A549 (cell line): ENCODE data around the gene EYA2. TPM values are rescaled to one million over a fixed set of nuclear protein-coding genes. Genes with fewer than 3 reads are reported as not detected.

Source experiments
- ATAC-seq, 2 experiments: fragments of 200-7000 bp in 1 of 2; fragments of >200 bp in 1 of 2; cut with Nextera tagmentation in 1 of 2; cut with Tn5 transposase in 1 of 2; 3 replicates each; pipeline versions ENCODE4 v1.8.0 to v1.9.1; 2018 to 2020; ENCODE audit warnings: mild to moderate bottlenecking in 1 of 2, moderate library complexity in 1 of 2
- CTCF ChIA-PET: fragments of 300-600 bp; sonication (Branson Sonifier 250); formaldehyde crosslinking; extraction: SDS; loops from one replicate; lab custom pipeline; 2021; ENCODE audit warnings: antibody characterized with exemption, inconsistent platforms; lab: Yijun Ruan, JAX
- POLR2A ChIA-PET: fragments of 350-600 bp; formaldehyde crosslinking; extraction: SDS; loops from one replicate; lab custom pipeline; 2021; ENCODE audit warnings: antibody characterized with exemption, inconsistent platforms; lab: Yijun Ruan, JAX
- DNase-seq, 2 experiments: peaks; one replicate each; pipeline versions ENCODE4 v3.0.0 to v3.0.0-alpha.2; 2011 to 2016; ENCODE audit warnings: low read depth in 1 of 2, low spot score in 1 of 2
- FAIRE-seq: peaks from 2 replicates; lab custom pipeline; 2011; peaks lifted over from hg19 to GRCh38; lab: Jason Lieb, UNC
- H3K27ac ChIP-seq, 2 experiments: fragments of >200 bp; sonication (Bioruptor Twin); formaldehyde crosslinking; 3 replicates each; pipeline ENCODE4 v1.5.1; 2016 to 2017
- H3K4me1 ChIP-seq: fragments of >200 bp; sonication (Bioruptor Twin); formaldehyde crosslinking; 3 replicates; pipeline ENCODE4 v1.6.1; 2016
- H3K4me2 ChIP-seq: fragments of >200 bp; sonication (Bioruptor Twin); formaldehyde crosslinking; 3 replicates; pipeline ENCODE4 v1.6.1; 2016
- H3K4me3 ChIP-seq: fragments of >200 bp; sonication (Bioruptor Twin); formaldehyde crosslinking; 3 replicates; pipeline ENCODE4 v1.5.1; 2016
- H3K9me3 ChIP-seq: fragments of >200 bp; sonication (Bioruptor Twin); formaldehyde crosslinking; 3 replicates; pipeline ENCODE4 v1.6.1; 2016
- ATOH8 ChIP-seq: fragments of 250-450 bp; sonication (Bioruptor Pico); IDR thresholded peaks from 2 replicates; pipeline ENCODE4 v1.5.0; 2020; ENCODE audit warnings: low read depth, mild to moderate bottlenecking, moderate library complexity
- BCL3 ChIP-seq: fragments of >200 bp; sonication (Bioruptor Twin); formaldehyde crosslinking; IDR thresholded peaks from 3 replicates; pipeline ENCODE4 v1.6.1; 2016
- BHLHE40 ChIP-seq: IDR thresholded peaks from 2 replicates; pipeline ENCODE4 v1.6.1; 2012; ENCODE audit warnings: low read depth, low read length, inconsistent platforms
- CHD2 ChIP-seq: fragments of 150-350 bp; IDR thresholded peaks from 2 replicates; pipeline ENCODE4 v1.6.1; 2014; ENCODE audit warnings: low read length; ENCODE audit not compliant: partially characterized antibody
- CHD4 ChIP-seq: fragments of 200-600 bp; sonication (generic); IDR thresholded peaks from 2 replicates; pipeline ENCODE4 v1.6.1; 2016; ENCODE audit warnings: antibody characterized with exemption, mild to moderate bottlenecking, borderline replicate concordance
- E2F6 ChIP-seq: IDR thresholded peaks from 2 replicates; pipeline ENCODE4 v1.6.1; 2012; ENCODE audit warnings: low read depth, borderline replicate concordance
- EHF ChIP-seq: fragments of 250-450 bp; sonication (Bioruptor Pico); IDR thresholded peaks from 2 replicates; pipeline ENCODE4 v1.5.0; 2020; ENCODE audit warnings: mild to moderate bottlenecking
- ELK1 ChIP-seq: fragments of 150-350 bp; IDR thresholded peaks from 2 replicates; pipeline ENCODE4 v1.6.1; 2014; ENCODE audit warnings: low read depth, mild to moderate bottlenecking, low read length
- ESRRA ChIP-seq: fragments of 150-350 bp; IDR thresholded peaks from 2 replicates; pipeline ENCODE4 v1.6.1; 2014; ENCODE audit warnings: mild to moderate bottlenecking, low read length, borderline replicate concordance
- FOSL2 ChIP-seq, 2 experiments: fragments of 450-650 bp in 1 of 2; fragments of >200 bp in 1 of 2; sonication (Bioruptor Twin) in 1 of 2; formaldehyde crosslinking; IDR thresholded peaks; 2 replicates each; pipeline versions ENCODE4 v1.5.0 to v1.6.1; 2016 to 2020; ENCODE audit warnings: mild to moderate bottlenecking in 1 of 2, moderate library complexity in 1 of 2
- KDM5A ChIP-seq: fragments of 200-600 bp; sonication (generic); IDR thresholded peaks from 2 replicates; pipeline ENCODE4 v1.6.1; 2016; ENCODE audit warnings: antibody characterized with exemption, mild to moderate bottlenecking
- MAFK ChIP-seq: fragments of 450-650 bp; IDR thresholded peaks from 2 replicates; pipeline ENCODE4 v1.6.1; 2014; ENCODE audit not compliant: partially characterized antibody
- MAX ChIP-seq: IDR thresholded peaks from 2 replicates; pipeline ENCODE4 v1.6.1; 2012
- NFE2L2 ChIP-seq: fragments of 150-350 bp; conservative IDR thresholded peaks from 2 replicates; pipeline ENCODE4 v1.6.1; 2014; ENCODE audit warnings: low read length
- PBX3 ChIP-seq: IDR thresholded peaks from 2 replicates; pipeline ENCODE4 v1.6.1; 2012
- POLR2A ChIP-seq: IDR thresholded peaks from 2 replicates; pipeline ENCODE4 v1.6.1; 2012; ENCODE audit warnings: mild to moderate bottlenecking, low read length
- RCOR1 ChIP-seq: fragments of 150-350 bp; IDR thresholded peaks from 2 replicates; pipeline ENCODE4 v1.6.1; 2014; ENCODE audit warnings: antibody characterized with exemption, low read length, low read depth
- SREBF2 ChIP-seq: fragments of 450-650 bp; IDR thresholded peaks from 2 replicates; pipeline ENCODE4 v1.6.1; 2014; ENCODE audit warnings: mild to moderate bottlenecking, moderate library complexity
- TP53 ChIP-seq: fragments of 250-450 bp; sonication (Bioruptor Pico); IDR thresholded peaks from 2 replicates; pipeline ENCODE4 v1.5.0; 2021; ENCODE audit warnings: mild to moderate bottlenecking, moderate library complexity
- USF2 ChIP-seq: fragments of 450-650 bp; IDR thresholded peaks from 2 replicates; pipeline ENCODE4 v1.6.1; 2014; ENCODE audit warnings: antibody characterized with exemption
- ZSCAN20 ChIP-seq: fragments of 250-450 bp; sonication (Bioruptor Pico); IDR thresholded peaks from 2 replicates; pipeline ENCODE4 v1.8.0; 2022; ENCODE audit warnings: mild to moderate bottlenecking, moderate library complexity
- WGBS: methylation state at CpG from one replicate; pipeline ENCODE4 v1.1.6; 2017; ENCODE audit errors: missing lambda C conversion rate; 5-methylcytosine and 5-hydroxymethylcytosine counted together
- polyA plus RNA-seq, 4 experiments: library from polyadenylated mRNA; depleted of rRNA in 3 of 4; stranded (reverse); fragments of >200 nt; fragmentation: RNase III in 1 of 4; extraction: RNeasy Plus Mini Kit Qiagen cat#74134 plus additional on column Dnase treatment in 1 of 4; gene quantifications; 2 replicates in 3 of 4; 3 replicates in 1 of 4; pipeline ENCODE4 v1.2.3, GENCODE V29; 2011 to 2017

Gene EYA2
- polyA plus RNA-seq, 2 of the 4 experiments (the other 2 are of a cell fraction), result 4.5 to 4.6 TPM

GRCh38 chr20:47041396-47041899, 146.8 kb downstream of the EYA2 start:
- H3K27ac ChIP-seq, result no peak overlapping the region
- FAIRE-seq, result no peak

GRCh38 chr20:47042464-47042863, 147.8 kb downstream of the EYA2 start:
- no peak for FAIRE-seq
- no peak overlapping the region for H3K27ac ChIP-seq
- H3K4me1 ChIP-seq, result no peaks in the 10 kb centered on the region
- CTCF ChIA-PET, result interaction anchor here (0.5 to 1.2 kb wide), 2 partner anchors 127 to 224 kb away, joined by 3 to 4 read pairs; no protein-coding TSS in a partner anchor
- WGBS, result 89% methylated on average over 6 of the region's 6 CpGs
- H3K4me2 ChIP-seq, result no peak overlapping the region
- TF ChIP-seq EHF (CRISPR knock-in tag) (no peak), FOSL2 (IDR thresholded peaks at IDR 0.05) (no peak), FOSL2 (CRISPR knock-in tag; IDR thresholded peaks at IDR 0.05) (no peak), PBX3 (no peak), ATOH8 (no peak)
- no peak for ATAC-seq
- POLR2A ChIA-PET, result no interaction called here
- DNase-seq, result no peak
- no peak overlapping the region for H3K4me3 ChIP-seq
- H3K9me3 ChIP-seq, result peaks cover 9% of the 10 kb centered on the region; the same call in 1 of the 3 replicates

More at GRCh38 chr20:47041396-47041899, 146.8 kb downstream of the EYA2 start:
- Histone ChIP-seq H3K4me1 (no peaks in the 10 kb centered on the region), H3K4me2 (no peak overlapping the region), H3K4me3 (no peak overlapping the region), H3K9me3 (peaks cover 9% of the 10 kb centered on the region; the same call in 1 of the 3 replicates)
- 55% methylated on average over 4 of the region's 4 CpGs for WGBS
- DNase-seq (no peak), ATAC-seq (no peak)
- POLR2A ChIA-PET, result no interaction called here
- CTCF ChIA-PET, result no interaction called here
- TF ChIP-seq SREBF2 (no peak), KDM5A (no peak), ZSCAN20 (no peak), MAX (no peak), NFE2L2 (no peak), MAFK (no peak), USF2 (no peak), CHD4 (no peak), ELK1 (no peak), FOSL2 (IDR thresholded peaks at IDR 0.05) (no peak), FOSL2 (CRISPR knock-in tag; IDR thresholded peaks at IDR 0.05) (no peak), E2F6 (no peak), POLR2A (no peak), TP53 (CRISPR knock-in tag) (no peak), CHD2 (no peak), RCOR1 (no peak), BHLHE40 (no peak), BCL3 (no peak), ESRRA (no peak)
